NCI-H345 (cell line): Measurements from ENCODE around the gene TBX10.
"Not testable (repeated sequence)": the region's sequence is repeated elsewhere in the genome, so short reads cannot be mapped to it uniquely, and the experiment has no call there.

Experiments used
- DNase-seq: peaks from one replicate; lab custom pipeline; 2025; lab: John Stamatoyannopoulos, UW

Gene TBX10

DNA sequence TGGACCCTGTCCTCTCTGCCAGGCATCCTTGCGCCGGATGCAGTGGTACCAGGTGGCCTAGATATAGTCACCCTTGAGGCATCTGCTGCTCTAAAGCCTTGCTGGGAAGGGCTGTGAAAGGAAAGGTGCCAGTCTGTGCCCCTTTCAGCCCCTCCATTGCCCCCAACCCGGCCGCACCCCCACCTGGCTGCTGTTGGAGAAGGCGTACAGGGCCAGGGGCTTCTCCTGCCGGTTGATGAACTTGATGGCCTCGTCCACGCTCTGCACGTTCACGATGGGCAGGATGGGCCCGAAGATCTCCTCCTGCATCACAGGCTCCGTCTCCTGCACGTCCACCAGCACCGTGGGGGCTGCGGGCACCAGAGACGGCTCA is 24.6 kb upstream of the TBX10 start:
- DNase-seq = no peak

DNA sequence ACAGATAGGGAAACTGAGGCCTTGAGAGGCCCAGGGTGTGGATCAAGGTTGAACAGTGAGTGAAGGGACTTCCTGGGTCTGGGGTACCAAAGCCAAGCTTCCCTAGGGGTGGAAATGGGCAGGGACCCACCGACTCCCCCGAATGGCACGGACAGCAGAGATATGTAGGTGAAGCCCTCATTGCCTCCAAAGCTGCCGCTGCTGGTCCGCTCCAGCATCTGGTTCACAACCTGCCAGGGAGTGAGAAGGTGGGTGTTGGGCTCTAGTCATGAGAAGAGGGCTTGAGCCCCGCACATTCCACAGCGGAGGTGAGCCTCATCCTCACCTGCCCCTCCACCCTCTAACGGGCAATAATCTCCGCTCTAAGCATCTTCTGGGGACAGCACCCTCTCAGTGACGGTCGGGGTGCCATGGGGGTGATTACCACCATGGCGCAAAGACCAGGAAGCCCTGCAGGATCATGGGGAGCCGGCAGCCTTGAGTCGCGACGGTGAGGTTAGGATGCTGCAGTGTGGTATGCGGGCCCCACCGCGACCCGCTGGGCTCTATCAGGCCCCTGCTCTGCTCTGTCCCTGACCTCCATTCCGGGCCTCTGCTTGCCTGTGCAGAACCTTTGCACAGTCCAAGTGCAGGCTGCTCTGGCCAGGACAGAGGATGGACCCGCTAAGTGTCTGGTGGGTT is 24.1 kb upstream of the TBX10 start:
- DNase-seq = no peak

DNA sequence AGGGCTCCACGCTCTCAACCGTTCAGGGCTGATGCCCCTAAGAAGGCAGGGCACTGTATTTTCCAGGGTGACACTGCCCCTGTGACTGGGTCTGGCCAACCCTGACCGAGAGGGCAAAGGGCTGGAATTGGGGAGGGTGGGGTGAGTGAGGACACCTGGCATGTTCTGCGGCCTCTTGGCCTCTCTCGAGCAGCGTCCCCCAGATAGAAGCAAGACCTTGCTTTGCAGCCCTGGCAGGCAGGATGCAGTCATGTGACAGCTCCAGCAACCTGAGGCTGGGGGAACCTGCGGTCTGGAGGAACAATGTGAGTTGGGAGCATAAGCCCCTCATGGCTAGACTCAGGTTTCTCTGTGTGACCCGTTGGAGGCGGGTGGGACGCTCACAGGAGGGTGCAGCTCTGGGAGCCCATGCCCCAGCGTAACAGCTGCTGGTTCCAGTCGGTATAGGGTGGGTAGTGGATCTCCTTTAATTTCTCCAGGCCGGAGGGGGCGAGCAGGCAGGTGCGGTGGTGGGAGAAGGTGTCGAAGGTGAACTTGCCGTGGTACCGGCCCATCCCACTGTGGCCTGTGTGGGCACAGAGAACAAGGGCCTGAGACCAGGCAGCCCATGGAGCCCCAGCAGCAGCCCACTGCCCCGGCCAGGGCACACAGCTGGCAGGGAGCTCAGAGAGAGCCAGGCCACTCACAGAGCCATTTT is 23.4 kb upstream of the TBX10 start:
- DNase-seq = no peak

DNA sequence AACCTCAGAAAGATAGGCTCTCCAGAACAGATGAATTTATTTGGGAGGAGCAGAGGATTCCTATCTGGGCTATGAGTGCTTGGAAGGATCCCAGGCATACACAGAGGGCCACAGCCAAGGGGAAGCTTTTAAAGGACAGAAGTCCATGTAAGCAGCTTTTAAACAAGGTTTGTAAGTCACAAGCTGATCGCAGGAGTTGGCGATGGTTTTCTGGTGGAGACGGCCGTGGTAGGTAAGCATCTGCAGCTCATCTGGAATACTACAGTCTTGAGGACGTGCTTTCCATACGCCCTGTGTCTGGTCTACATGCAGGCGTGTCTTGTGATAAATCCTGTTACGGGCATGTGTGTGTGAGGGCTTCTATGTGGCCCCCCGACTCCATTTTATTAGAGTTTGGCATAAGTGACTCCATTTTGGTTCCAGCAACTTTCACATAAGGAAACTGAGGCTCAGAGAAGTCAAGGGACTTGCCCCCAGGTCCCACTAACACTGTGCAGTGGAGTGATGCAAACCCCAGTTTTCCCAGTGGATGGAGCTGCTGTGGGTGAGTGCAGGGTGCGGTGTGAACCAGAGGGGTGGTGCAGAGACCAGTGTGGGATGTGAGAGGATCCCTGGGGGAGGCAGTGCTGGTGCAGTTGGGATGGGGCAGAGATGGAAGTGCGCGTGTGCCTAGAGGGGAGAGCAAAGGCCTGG is 22.7 kb upstream of the TBX10 start:
- no peak for DNase-seq

DNA sequence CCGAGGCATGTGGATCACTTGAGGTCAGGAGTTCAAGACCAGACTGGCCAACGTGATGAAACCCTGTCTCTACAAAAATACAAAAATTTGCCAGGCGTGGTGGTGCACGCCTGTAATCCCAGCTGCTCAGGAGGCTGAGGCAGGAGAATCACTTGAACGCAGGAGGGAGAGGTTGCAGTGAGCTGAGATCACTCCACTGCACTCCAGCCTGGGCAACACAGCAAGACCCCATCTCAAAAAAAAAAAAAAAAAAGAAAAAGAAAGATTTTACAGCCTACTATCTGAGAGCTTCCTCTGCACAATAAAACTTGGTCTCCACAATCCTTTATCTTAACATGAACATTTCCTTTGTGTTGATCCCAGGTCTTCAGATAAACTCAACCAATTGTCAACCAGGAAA is 21.2 kb upstream of the TBX10 start:
- DNase-seq = not testable (repeated sequence)

DNA sequence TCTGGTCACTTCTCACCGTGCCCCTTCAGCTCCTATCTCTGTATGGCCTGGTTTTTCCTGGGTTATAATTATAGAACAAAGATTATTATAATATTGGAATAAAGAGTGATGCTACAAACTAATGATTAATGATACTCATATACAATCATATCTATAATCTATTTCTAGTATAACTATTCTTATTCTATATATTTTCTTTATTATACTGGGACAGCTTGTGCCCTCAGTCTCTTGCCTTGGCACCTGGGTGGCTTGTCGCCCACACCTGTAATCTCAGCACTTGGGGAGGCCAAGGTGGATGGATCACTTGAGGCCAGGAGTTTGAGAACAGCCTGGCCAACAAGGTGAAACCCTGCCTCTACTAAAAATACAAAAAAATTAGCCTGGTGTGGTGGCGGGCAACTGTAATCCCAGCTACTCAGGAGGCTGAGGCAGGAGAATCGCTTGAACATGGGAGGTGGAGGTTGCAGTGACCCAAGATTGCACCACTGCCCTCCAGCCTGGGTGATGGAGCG is 20.1 kb upstream of the TBX10 start:
- not testable (repeated sequence) for DNase-seq

DNA sequence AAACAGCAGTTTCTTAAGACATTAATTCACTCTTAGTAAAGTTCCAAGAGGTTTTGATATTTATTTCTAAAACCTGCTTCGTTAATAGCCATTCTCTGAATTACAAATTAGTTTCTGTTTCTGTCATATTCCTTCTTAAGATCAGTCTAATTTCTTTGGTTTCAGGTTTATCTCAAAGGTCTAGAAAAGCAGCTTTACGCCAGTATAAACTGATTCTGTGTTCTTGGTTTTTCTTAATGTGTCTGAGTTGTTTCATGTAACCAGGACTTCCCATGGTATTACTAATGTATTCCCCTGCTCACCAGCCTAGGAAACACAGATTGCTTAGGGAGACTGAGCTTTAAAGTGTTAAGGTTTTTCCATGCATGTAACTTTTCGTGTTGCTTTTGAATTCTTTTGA is 17.7 kb upstream of the TBX10 start:
- no peak for DNase-seq

DNA sequence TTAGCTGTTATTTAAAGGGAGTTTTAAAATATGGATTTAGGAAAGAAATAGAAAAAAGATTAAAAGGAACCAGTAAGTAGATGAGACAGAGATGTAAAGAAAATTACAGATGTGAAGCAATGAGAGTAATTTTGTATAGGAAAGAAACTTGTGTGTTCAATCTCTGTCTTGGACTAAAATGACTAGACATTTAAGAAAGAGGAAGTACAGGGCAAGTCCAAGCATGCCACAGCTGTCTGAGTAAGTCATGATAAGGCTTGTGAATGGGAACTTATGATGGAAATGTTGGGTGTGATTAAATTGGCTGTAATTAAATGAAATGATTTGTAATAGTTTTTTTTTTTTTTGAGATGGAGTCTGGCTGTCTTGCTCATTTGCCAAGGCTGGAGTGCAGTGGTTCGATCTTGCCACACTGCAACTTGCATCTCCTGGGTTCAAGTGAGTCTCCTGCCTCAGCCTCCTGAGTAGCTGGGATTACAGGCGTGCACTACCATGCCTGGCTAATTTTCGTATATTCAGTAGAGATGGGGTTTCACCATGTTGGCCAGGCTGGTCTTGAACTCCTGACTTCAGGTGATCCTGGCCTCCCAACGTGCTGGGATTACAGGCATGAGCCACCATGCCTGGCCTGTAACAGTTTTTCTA is 16.8 kb upstream of the TBX10 start:
- DNase-seq = no peak

DNA sequence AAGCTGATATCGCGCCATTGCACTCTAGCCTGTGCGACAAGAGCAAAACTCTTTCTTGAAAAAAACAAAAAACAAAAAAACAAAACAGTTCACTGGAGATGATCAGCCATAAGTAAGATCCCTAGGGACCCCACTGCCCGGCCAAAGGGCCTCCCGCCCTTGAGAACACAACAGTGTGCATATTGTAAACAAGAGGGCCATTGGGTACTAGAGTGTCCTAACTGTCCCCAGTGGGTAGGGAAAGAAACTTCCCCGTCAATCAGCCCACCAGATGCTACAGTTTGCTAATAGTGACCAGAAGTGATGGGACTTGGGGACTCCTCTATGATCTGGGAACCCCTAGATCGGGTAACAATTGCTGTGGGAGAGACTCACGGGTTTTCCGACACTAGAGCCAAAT is 14.7 kb upstream of the TBX10 start:
- no peak for DNase-seq

DNA sequence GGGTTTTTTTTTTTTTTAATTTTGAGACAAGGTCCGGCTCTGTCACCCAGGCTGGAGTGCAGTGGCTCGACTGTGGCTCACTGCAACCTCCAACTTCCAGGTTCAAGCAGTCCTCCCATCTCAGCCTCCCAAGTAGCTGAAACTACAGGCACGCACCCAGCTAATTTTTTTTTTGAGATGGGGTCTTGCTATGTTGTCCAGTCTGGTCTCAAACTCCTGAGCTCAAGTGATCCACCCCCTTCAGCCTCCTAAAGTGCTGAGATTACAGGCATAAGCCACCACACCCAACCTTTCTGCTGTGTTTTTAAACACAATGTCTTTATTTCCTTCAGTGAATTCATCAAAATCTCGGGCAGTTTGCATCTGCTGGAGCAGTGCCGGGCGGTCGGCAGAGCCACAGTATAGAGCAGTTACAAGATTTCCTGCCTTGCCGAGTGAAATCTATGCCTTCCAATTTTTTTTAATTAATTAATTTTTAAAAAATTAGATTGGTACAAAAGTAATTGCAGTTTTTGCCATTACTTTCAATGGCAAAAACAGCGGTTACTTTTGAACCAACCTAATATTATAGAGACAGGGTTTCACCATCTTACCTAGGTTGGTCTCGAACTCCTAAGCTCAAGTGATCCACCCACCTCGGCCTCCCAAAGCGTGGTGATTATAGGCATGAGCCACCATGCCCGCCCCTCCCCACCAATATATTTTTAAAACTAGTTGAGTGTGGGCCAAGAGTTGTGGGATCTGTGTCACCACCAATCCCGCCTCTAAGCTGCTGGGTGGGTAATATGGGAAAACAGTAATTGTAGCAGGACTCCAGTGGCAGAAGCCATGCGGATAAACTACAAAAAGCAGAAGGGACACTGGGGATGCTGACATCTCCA is 13.6 kb upstream of the TBX10 start:
- DNase-seq = no peak

DNA sequence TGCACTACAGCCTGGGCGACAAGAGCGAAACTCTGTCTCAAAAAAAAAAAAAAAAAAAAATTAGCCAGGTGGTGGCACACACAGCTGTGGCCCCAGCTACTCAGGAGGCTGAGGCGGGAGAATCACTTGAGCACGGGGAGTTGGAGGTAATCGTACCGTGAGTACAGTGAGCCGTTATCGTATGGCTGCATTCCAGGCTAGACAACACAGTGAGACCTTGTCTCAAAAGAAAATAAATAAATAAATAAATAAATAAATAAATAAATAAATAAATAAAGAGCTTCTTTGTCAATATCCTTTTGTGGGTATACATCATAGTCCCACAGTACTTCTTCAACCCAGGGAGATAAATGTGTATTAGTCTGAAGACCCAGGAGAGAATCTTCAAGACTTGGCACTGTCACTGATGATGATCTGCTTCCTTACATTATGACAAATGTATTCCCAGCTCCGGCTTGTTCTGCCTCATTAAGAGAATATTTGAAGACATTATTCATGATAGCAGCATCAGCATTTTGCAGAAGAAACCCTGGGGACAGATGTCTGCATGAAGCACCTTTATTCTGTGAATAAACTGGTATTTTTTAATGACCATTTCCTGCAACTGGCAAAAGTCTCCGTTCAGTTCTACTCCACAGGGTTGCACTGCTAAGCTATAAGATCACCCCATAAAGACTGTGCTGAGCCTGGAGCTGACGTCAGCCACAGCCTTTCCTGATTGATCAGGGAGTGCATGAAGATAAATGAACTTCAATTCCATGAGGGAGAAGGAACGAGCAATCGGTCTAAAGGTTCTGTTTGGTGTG is 12.6 kb upstream of the TBX10 start:
- DNase-seq = no peak

DNA sequence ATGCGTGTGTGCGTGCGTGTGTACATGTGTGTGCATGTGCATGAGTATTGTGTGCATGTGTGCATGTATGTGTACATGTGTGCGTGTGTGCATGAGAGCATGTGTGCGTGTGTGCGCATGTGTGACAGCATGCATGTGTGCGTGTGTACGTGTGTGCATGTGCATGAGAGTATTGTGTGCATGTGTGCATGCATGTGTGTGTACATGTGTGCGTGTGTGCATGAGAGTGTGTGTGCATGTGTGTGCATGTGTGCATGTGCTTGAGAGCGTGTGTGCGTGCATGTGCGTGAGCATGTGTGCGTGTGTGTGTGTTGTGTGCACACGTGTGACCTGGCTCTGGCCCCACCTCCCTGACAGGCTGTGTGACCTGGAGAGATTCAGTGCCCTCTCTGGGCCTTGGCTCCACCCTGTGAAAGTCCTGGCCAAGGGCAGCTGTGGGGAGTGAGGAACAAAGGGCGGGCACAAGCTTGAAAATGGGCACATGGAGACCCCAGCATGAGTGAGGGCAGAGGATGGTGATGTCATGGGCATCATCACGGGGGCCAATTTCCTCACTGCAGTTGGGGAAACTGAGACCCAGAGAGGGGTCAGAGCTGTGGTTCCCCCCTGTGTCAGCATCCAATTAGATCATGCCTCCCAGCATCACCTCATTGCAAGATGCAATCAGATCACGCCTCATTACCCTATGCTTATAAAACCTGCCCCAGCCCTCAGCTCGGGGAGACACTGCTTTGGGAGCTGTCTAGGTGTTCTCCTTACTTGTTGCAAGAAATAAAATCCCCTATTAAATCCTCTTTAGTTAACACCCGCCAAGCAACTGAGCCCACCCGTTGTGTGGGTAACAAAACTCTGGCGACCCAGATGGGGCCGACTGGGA is 10.3 kb upstream of the TBX10 start:
- no peak for DNase-seq

DNA sequence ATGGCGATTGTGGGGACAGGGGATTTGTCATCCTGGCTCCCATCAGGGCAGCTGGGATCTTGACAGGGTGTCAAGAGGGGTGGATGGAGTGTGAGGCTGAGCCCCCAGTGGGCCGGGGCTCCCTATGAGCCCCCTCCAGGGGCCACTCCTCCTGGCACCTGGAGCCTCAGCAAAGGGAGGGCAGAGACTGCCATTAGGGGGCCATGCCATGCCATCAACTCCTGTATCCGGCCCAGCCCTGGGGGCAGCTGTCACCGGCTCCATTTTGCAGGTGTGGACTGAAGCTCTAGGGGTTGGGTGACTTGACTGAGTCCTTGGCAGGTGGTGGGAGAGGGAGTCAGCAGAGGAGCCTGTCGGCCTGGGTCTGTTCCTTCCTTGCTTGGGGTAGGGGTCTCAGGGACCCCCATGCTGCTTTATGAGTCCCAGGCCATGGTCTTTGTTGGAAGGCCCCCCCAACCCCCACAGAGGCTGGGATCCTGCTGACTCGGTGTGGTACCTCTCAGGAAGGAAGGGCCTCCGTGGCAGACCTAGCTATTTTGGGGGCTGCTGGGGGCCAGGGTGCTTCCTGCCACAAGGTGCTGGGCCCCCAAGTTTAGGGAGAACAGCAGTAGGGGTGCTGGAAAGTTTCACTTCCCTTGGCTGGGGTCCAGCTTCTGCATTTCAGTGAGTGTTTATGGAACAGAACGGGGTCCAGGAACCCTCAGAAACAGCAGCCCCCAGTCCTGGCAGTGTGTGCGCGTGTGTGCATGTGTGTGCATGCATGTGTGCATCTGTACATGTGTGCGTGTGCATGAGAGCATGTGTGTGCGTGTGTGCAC is 9.4 kb upstream of the TBX10 start:
- no peak for DNase-seq

DNA sequence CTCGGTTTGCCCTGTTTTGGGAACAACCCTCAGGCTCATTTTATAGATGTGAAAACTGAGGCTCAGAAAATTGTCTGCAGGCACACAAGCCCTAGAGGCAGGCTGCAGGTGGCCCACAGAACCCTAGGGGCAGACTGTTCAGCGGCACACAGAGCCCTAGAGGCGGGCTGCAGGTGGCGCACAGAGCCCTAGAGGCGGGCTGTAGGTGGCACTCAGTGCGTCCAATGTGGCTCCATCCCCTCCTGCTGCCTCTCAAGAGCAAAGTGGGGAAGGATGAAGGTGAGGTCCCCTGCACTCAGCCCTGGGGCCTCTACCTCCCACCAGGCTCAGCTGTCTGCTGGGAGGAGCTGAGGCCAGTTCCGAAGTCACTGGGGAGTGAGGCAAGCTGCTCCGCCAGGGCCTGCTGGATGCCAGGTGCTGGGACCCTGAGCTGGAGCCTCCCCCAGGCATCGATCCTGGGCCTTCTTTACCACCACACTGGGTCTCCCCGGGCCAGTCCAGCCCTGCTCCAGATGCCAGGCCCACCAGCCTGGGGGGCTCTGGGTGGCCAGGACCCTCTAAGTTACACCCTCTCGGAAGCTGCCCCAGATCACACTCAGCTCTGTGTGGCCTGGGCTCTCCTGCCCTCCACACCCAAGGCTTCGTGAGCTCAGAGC is 8.7 kb upstream of the TBX10 start:
- peak; percentile 61 for DNase-seq

DNA sequence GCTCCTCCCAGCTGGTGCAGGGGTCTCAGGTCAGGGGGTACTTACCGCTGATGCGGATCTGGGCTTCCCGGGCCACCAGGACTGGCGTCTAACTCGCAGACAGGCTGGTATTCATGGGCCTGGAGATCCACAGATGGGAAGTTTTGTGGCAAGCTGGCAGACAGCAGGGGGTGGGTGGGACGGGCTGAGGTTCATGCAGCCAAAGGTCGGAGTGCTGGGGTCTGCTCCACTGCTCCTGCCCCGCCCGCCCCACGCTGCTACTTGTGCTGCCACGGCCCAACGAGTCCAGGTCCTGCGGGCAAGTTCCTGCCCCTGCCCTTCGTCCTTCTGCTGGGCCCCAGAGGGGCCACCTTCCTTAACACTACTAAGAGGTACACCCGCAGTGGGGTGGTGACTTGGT is 7.9 kb upstream of the TBX10 start:
- DNase-seq = no peak

DNA sequence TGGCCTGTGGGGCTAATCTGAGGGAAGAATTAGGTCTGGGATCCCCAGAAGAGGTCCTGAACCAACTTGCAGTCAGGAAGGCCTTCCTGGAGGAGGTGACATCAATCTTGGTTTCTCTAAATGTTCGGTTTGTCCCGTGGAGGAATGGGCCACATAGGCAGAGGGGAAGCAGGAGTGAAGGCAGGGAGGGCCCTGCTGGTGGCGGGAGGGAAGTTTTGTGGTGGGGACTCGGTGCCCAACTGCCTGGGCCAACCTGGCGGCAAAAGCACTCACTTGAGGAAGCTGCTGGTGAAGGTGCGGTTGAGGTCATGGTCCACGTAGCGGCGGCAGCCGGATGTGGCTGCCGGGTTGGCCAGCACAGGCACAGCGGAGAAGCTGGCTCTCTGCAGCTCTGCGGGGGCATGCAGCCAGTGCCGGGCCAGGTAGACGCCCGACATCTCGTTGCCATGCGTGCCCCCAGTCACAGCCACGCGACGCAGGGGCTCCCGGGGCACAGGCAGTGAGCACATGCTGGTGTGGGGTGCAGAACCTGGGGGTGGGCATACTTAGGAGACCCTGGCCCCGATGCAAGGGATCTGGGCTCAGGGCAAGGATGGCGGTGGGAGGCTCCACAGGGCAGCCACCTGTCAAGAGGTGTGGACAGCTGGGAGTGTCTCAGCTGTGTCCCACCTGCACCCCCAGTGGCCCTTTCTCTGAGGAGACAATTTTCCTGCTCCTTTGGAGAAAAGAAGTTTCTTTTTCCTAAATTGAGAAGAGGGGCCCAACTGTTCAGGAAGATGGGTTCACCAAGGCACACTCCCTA is 7.2 kb upstream of the TBX10 start:
- DNase-seq = no peak
